Measurements from ENCODE around the gene CHST15. TPM values are rescaled to one million over a fixed set of nuclear protein-coding genes. Genes with fewer than 3 reads are reported as not detected.

Gene CHST15
- total and polyA plus RNA-seq, 8 donors, result 13.7 to 53.3 (median 17.1) TPM

DNA sequence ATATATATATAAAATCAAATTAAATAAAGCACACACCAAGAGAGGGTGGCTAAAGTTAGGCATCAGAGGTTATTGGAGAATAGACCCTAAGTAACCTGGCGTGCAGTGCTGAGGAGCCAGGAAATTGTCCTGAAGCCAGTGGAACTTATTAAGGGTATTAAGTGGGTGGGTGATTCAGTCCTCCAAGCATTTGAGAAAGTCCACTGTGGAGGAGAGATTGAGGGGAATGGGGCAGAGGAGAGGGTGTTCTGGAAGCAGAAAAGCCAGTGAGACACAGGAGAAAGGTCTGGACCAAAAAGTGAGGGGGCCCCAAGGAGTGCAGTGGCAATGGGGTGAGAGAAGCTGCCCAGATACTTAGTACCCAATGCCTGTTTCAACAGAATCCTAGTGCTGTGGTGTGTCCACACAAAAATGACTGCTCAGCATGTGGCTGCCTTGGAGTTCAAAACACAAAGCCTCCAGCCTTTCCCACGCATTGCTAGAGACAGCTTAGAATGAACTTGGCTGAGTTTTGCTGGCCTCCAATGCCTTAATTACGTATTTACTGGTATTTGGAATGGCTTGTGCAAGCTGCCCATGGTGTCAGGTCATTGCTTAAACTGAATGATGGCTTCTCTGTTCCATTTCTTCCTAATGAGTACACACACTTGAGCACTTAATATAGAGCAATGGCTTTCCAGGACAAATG lies 44.9 kb upstream of the CHST15 start:
- ATAC-seq (peak; percentile 72), DNase-seq (peak in 3 of 4 donors; percentile 36 to 86 (median 86))
- intact Hi-C loops (cut with DNase I), result no loop called here
- H3K4me1 ChIP-seq, result peaks cover 0 to 8% of the 10 kb centered on the region in 2 donors
- H3K27me3 ChIP-seq, result no peaks in the 10 kb centered on the region
- H3K9me3 ChIP-seq, result peaks cover 0 to 5% of the 10 kb centered on the region in 2 donors
- no peaks in the 10 kb centered on the region for H3K36me3 ChIP-seq
- no peak overlapping the region for H3K4me3 ChIP-seq
- no peak overlapping the region for H3K27ac ChIP-seq
- TF ChIP-seq CTCF (IDR thresholded peaks at IDR 0.05), result no peak

DNA sequence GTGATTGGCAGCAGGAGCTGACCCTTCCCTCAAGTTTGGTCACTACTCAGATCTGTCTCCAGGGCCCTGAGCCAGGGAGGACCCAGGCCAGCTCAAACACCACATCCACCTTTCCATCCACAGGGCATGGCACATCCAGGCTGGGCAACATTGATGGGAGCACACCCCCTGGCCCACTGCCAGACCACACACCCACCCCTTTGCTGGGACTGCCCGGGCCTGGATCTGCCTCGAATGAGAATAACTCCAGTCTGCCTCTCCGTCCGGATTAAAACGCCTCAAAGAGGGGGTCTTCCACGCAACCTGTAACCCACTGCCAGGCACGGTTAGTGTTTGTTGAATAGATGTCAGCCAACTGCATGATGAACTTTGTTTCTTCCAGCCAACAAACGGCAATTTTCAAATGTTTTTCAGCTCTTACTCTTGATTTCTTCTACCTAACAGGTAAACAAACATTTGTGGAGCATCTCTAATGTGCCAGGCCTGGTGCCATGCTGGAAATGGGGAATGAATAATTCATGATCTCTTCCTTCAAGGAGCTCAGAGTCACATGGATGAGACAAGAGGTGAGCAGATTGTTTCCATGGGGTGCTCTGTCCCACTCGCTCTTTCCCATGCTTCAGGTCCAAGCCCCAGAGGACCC lies 41.0 kb upstream of the CHST15 start:
- ATAC-seq (no peak), DNase-seq (no peak)
- Histone ChIP-seq H3K4me3 (no peak overlapping the region), H3K27ac (no peak overlapping the region), H3K36me3 (no peaks in the 10 kb centered on the region), H3K27me3 (no peaks in the 10 kb centered on the region), H3K4me1 (no peaks in the 10 kb centered on the region), H3K9me3 (no peaks in the 10 kb centered on the region)
- TF ChIP-seq CTCF (IDR thresholded peaks at IDR 0.05), result no peak
- intact Hi-C loops (cut with DNase I), result no loop called here

- no peak for ATAC-seq
Observed at GRCh38 chr10:124132876-124133275, 39.5 kb upstream of the CHST15 start.

DNA sequence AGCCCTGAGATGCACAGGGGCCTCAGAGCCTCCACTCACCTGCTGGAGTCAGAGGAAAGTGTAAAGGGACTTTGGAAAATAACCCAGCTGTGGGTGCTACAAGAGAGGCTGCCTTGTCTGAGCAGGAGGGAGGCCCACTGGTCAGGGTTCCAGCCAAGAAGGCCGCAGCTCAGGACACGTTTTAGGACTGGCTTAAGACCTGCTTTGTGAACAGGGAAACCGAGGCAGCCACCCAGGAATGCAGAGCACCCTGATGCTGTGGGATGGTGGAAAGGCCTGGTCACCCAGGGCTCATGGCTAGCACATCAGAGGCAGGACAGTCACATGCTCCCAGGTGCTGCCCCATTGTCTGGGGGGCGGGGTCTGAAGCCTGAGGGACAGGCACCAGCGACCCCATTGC lies 38.9 kb upstream of the CHST15 start:
- Histone ChIP-seq H3K27ac (no peak overlapping the region), H3K4me3 (no peak overlapping the region), H3K4me1 (peaks cover 0 to 2% of the 10 kb centered on the region in 2 donors), H3K9me3 (no peaks in the 10 kb centered on the region), H3K36me3 (no peaks in the 10 kb centered on the region), H3K27me3 (no peaks in the 10 kb centered on the region)
- intact Hi-C loops (cut with DNase I), result no loop called here
- ATAC-seq, result no peak
- no peak for DNase-seq
- no peak for TF ChIP-seq CTCF (IDR thresholded peaks at IDR 0.05)

More at GRCh38 chr10:124132876-124133275, 39.5 kb upstream of the CHST15 start:
- DNase-seq, result no peak
- intact Hi-C loops (cut with DNase I), result no loop called here
- Histone ChIP-seq H3K27ac (no peak overlapping the region), H3K9me3 (no peaks in the 10 kb centered on the region), H3K36me3 (no peaks in the 10 kb centered on the region), H3K27me3 (no peaks in the 10 kb centered on the region), H3K4me3 (no peak overlapping the region), H3K4me1 (no peaks in the 10 kb centered on the region)
- TF ChIP-seq CTCF (IDR thresholded peaks at IDR 0.05), result no peak

DNA sequence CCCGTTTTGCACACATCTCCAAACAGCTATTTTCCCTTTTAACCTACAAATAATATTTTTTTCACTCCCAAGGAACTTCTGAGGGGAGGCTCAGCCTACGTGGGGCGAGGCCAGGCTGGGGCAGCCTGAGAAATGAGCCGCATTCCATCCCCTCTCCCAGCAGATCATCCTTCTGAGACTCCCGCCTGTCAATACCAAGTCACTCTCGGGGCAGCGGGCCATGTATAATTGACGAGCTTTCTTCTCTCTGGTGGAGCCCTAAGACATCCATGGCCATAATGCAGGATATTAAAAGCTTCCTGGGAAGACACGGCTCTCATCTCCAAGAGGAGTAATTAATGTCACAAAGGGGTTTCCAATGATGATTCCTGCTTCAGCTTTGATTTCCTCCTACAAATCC lies 37.8 kb upstream of the CHST15 start:
- no peaks in the 10 kb centered on the region for H3K36me3 ChIP-seq
- no peak for TF ChIP-seq CTCF (IDR thresholded peaks at IDR 0.05)
- intact Hi-C loops (cut with DNase I), result no loop called here
- H3K9me3 ChIP-seq, result no peaks in the 10 kb centered on the region
- no peaks in the 10 kb centered on the region for H3K27me3 ChIP-seq
- no peak overlapping the region for H3K27ac ChIP-seq
- peaks cover 0 to 14% of the 10 kb centered on the region in 2 donors for H3K4me1 ChIP-seq
- no peak for DNase-seq
- no peak for ATAC-seq
- H3K4me3 ChIP-seq, result no peak overlapping the region
